ENCODE measurements around the gene CDH13. TPM values are rescaled to one million over a fixed set of nuclear protein-coding genes. Genes with fewer than 3 reads are reported as not detected.

Gene CDH13
- total RNA-seq, 1 experiment from 2014 or later = 2.1 TPM

DNA sequence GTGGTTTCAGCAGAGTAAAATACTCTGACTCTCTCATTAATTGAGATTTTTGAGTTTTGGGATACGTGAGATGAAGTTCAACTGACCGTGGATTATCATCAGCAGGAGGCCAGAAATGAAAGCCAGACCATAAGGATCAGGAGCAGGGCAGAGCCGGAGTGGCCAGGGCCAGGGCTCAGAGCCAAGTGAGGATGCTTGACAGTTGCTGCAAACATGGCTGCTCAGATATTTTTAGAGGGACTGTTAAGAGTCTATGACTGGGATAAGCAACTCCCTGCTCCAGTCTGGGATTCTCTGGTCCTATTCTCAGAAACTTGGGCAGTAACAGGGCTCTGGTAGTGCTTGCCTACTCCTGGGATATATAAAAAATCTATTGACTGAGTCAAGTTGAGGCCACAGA lies 17.6 kb upstream of the CDH13 start:
- no peak overlapping the region for H3K4me3 ChIP-seq (ENCODE audit: low read depth, low read length, poor library complexity, severe bottlenecking)
- no peaks in the 10 kb centered on the region for H3K36me3 ChIP-seq (ENCODE audit: insufficient read depth, low read length, poor library complexity, severe bottlenecking)
- CTCF ChIA-PET = no interaction called here
- no TSS peak for BruUV-seq (replicated peaks)
- H3K9me3 ChIP-seq (ENCODE audit: low read depth, low read length, poor library complexity, severe bottlenecking) = no peaks in the 10 kb centered on the region
- POLR2A ChIA-PET (ENCODE audit: low non-redundant PET) = no interaction called here
- peaks cover 28% of the 10 kb centered on the region for H3K27me3 ChIP-seq (replicated peaks; ENCODE audit: insufficient read depth, low read depth, low read length, poor library complexity)
- TF ChIP-seq, protein P1, sequence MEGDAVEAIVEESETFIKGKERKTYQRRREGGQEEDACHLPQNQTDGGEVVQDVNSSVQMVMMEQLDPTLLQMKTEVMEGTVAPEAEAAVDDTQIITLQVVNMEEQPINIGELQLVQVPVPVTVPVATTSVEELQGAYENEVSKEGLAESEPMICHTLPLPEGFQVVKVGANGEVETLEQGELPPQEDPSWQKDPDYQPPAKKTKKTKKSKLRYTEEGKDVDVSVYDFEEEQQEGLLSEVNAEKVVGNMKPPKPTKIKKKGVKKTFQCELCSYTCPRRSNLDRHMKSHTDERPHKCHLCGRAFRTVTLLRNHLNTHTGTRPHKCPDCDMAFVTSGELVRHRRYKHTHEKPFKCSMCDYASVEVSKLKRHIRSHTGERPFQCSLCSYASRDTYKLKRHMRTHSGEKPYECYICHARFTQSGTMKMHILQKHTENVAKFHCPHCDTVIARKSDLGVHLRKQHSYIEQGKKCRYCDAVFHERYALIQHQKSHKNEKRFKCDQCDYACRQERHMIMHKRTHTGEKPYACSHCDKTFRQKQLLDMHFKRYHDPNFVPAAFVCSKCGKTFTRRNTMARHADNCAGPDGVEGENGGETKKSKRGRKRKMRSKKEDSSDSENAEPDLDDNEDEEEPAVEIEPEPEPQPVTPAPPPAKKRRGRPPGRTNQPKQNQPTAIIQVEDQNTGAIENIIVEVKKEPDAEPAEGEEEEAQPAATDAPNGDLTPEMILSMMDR (conservative IDR thresholded peaks at IDR 0.05; ENCODE audit: low read depth, low read length) = no peak
- no peak for TF ChIP-seq EZH2 (IDR thresholded peaks at IDR 0.05; ENCODE audit: borderline replicate concordance, low read depth, low read length, poor library complexity, severe bottlenecking)
- no peak for DNase-seq (ENCODE audit: low spot score)
- intact Hi-C loops (cut with micrococcal nuclease; ENCODE audit: unreplicated experiment) = no loop called here
- no peak overlapping the region for H3K27ac ChIP-seq (ENCODE audit: low read depth, low read length, poor library complexity, severe bottlenecking)
- no peaks in the 10 kb centered on the region for H3K4me1 ChIP-seq (ENCODE audit: insufficient read depth, low read length, poor library complexity, severe bottlenecking)

DNA sequence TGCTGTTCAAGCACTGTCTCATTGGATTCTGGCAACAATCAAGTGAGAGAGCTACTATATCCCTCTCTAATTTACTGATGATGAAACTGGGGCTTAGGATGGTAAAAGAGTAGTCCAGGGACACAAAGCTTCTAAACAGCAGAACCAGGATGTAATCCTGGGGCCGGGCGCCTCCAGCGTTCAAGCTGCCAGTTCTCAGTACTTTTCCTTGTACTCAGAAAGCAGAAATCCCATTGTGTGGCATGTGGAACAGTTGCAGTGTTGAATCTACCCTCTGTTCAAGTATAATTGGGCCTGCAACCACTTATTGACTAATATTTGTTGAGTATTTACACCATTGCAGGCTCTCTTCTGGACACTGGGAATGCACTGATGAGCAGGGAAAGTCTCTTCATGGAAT lies 14.5 kb upstream of the CDH13 start:
- no peaks in the 10 kb centered on the region for H3K36me3 ChIP-seq (ENCODE audit: insufficient read depth, low read length, poor library complexity, severe bottlenecking)
- H3K27ac ChIP-seq (ENCODE audit: low read depth, low read length, poor library complexity, severe bottlenecking) = no peak overlapping the region
- H3K27me3 ChIP-seq (replicated peaks; ENCODE audit: insufficient read depth, low read depth, low read length, poor library complexity) = peaks cover 19% of the 10 kb centered on the region
- ChIA-PET POLR2A (ENCODE audit: low non-redundant PET) (no interaction called here), CTCF (no interaction called here)
- H3K9me3 ChIP-seq (ENCODE audit: low read depth, low read length, poor library complexity, severe bottlenecking) = no peaks in the 10 kb centered on the region
- no peak for DNase-seq (ENCODE audit: low spot score)
- no peak overlapping the region for H3K4me3 ChIP-seq (ENCODE audit: low read depth, low read length, poor library complexity, severe bottlenecking)
- no TSS peak for BruUV-seq (replicated peaks)
- TF ChIP-seq, protein P1 (conservative IDR thresholded peaks at IDR 0.05; ENCODE audit: low read depth, low read length) = no peak
- TF ChIP-seq EZH2 (IDR thresholded peaks at IDR 0.05; ENCODE audit: borderline replicate concordance, low read depth, low read length, poor library complexity, severe bottlenecking) = no peak
- intact Hi-C loops (cut with micrococcal nuclease; ENCODE audit: unreplicated experiment) = no loop called here
- no peaks in the 10 kb centered on the region for H3K4me1 ChIP-seq (ENCODE audit: insufficient read depth, low read length, poor library complexity, severe bottlenecking)

DNA sequence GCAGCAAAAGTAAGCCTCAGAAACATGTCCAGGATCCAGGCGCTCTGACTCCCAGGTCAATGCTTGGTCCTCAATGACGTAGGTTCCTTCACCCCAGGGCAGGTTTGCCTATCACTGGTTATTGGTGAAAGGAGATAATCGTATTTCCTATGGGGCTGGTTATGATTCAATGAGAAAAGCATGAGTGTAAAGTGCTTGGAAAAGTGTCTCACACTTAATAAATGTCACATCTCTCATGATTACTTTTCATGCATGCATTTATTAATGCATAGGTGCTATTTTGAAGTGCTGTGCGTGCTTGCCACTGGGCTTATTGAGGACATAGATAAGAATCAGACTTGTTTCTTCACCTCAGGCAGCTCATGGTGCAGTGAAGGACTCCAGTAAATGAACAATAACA lies 10.4 kb upstream of the CDH13 start:
- Histone ChIP-seq H3K36me3 (ENCODE audit: insufficient read depth, low read length, poor library complexity, severe bottlenecking) (no peaks in the 10 kb centered on the region), H3K27me3 (replicated peaks; ENCODE audit: insufficient read depth, low read depth, low read length, poor library complexity) (peaks cover 50% of the 10 kb centered on the region), H3K4me3 (ENCODE audit: low read depth, low read length, poor library complexity, severe bottlenecking) (no peak overlapping the region), H3K4me1 (ENCODE audit: insufficient read depth, low read length, poor library complexity, severe bottlenecking) (no peaks in the 10 kb centered on the region), H3K27ac (ENCODE audit: low read depth, low read length, poor library complexity, severe bottlenecking) (no peak overlapping the region), H3K9me3 (ENCODE audit: low read depth, low read length, poor library complexity, severe bottlenecking) (no peaks in the 10 kb centered on the region)
- DNase-seq (ENCODE audit: low spot score) = no peak
- POLR2A ChIA-PET (ENCODE audit: low non-redundant PET) = no interaction called here
- intact Hi-C loops (cut with micrococcal nuclease; ENCODE audit: unreplicated experiment) = no loop called here
- CTCF ChIA-PET = interaction anchor here (0.8 kb wide), 1 partner anchor 12 kb away, joined by 4 read pairs; no protein-coding TSS in a partner anchor
- TF ChIP-seq EZH2 (IDR thresholded peaks at IDR 0.05; ENCODE audit: borderline replicate concordance, low read depth, low read length, poor library complexity, severe bottlenecking) = no peak
- TF ChIP-seq, protein P1 (conservative IDR thresholded peaks at IDR 0.05; ENCODE audit: low read depth, low read length) = no peak
- no TSS peak for BruUV-seq (replicated peaks)

All from A673 (cell line).